Pancreas (tissue), 10 donors: ENCODE measurements around the gene FAM20C. TPM values are rescaled to one million over a fixed set of nuclear protein-coding genes. Genes with fewer than 3 reads are reported as not detected.

Source experiments
- ATAC-seq, 4 donors: fragments of 200-7000 bp; cut with Tn5 transposase; one replicate each; pipeline versions ENCODE4 v1.8.0 to v1.9.1; 2020; ENCODE audit warnings: mild to moderate bottlenecking in 4 of 4, moderate library complexity in 4 of 4
- DNase-seq, 6 donors: peaks; one replicate each; pipeline ENCODE4 v3.0.0-alpha.2; 2020
- FAIRE-seq: peaks from 2 replicates; lab custom pipeline; 2012; peaks lifted over from hg19 to GRCh38; lab: Jason Lieb, UNC
- H3K27ac ChIP-seq, 4 donors: fragments of 200-600 bp; sonication (generic); 1 replicate in 3 of 4; 2 replicates in 1 of 4; pipeline versions ENCODE4 v1.5.0 to v1.8.0; 2020
- H3K27me3 ChIP-seq, 4 donors: fragments of 200-600 bp; one replicate each; pipeline ENCODE4 v1.8.0; 2021
- H3K36me3 ChIP-seq, 3 donors: fragments of 200-600 bp; sonication (generic) in 1 of 3; one replicate each; pipeline versions ENCODE4 v1.5.0 to v1.8.0; 2020 to 2021
- H3K4me1 ChIP-seq, 3 donors: fragments of 200-600 bp; one replicate each; pipeline ENCODE4 v1.8.0; 2021
- H3K4me3 ChIP-seq, 4 donors: fragments of 200-600 bp; sonication (generic) in 2 of 4; one replicate each; pipeline versions ENCODE4 v1.5.0 to v1.8.0; 2020 to 2021
- H3K9me3 ChIP-seq, 4 donors: fragments of 200-600 bp; one replicate each; pipeline ENCODE4 v1.8.0; 2021
- CTCF ChIP-seq, 4 donors: fragments of 200-600 bp; sonication (generic) in 3 of 4; IDR thresholded peaks; one replicate each; pipeline versions ENCODE4 v1.5.0 to v1.8.0; 2021; ENCODE audit warnings: antibody characterized with exemption in 4 of 4
- WGBS, 2 donors: extraction: QIAGEN DNeasy Blood & Tissue Kit; methylation state at CpG; one replicate each; pipeline ENCODE4 v1.1.7; 2013; 5-methylcytosine and 5-hydroxymethylcytosine counted together
- intact Hi-C, 3 donors: fragments of 100-400 bp; cut with DNase I; formaldehyde crosslinking; loops; one replicate each; pipeline versions ENCODE4 v1.11.1 to v1.14.2; 2022
- polyA plus RNA-seq, 2 donors: library from polyadenylated mRNA; stranded (reverse); fragments of 200-250 nt; gene quantifications; one replicate each; pipeline ENCODE4 v1.2.3, GENCODE V29; 2013
- total RNA-seq, 6 donors: library from RNA; stranded (reverse); fragmentation: NEBNext Ultra II Directional in 4 of 6; extraction: Animal tissue kit (Norgen Biotek cat#: 25700) in 4 of 6; gene quantifications; one replicate each; pipeline versions ENCODE4 v1.2.1 to v1.2.4, GENCODE V29; 2021 to 2023
- donor health status: healthy with polysubstance abuse.
- donor health status: DM: no; HTN: no; CAD: no; lungs with moderate emphysema.
- donor health status: DM: no; HTN: no; CAD: no.
- donor health status: control.
- donor health status: control.
- donor health status: Bipolar disorder and iron deficiency.
- donor health status: DM: yes; HTN: yes; CAD: no.
- donor health status: DM: no; HTN: no; CAD: no.
- donor health status: DM: no; HTN: no; CAD: no.
- donor health status: DM: yes; HTN: yes; CAD: no.

Gene FAM20C
- total and polyA plus RNA-seq, 8 donors: 8.9 to 43.1 (median 13.4) TPM

GRCh38 chr7:191105-191980, 1.0 kb upstream of the FAM20C start:
- peak overlapping the region; percentile 49 to 77 (median 58) for H3K4me3 ChIP-seq
- peaks cover 0 to 5% (median 0%) of the 10 kb centered on the region in 3 donors for H3K4me1 ChIP-seq
- no peaks in the 10 kb centered on the region for H3K36me3 ChIP-seq
- H3K27me3 ChIP-seq: no peaks in the 10 kb centered on the region
- H3K9me3 ChIP-seq: no peaks in the 10 kb centered on the region
- DNase-seq: peak in 1 of 6 donors; percentile 71
- H3K27ac ChIP-seq: peak overlapping the region in 3 of 4 donors; percentile 35 to 71 (median 56)
- no peak for TF ChIP-seq CTCF (IDR thresholded peaks at IDR 0.05)
- intact Hi-C loops: no loop called here
- WGBS, 2 donors: 29 to 40% methylated on average over 27 to 34 of the region's 34 CpGs
- ATAC-seq: peak; percentile 0 to 13 (median 7)
- FAIRE-seq: no peak

GRCh38 chr7:192701-193480, 520 bp downstream of the FAM20C start:
- H3K36me3 ChIP-seq: peaks cover 0 to 10% (median 0%) of the 10 kb centered on the region in 3 donors
- H3K4me3 ChIP-seq: peak overlapping the region; percentile 49 to 77 (median 58)
- TF ChIP-seq CTCF (IDR thresholded peaks at IDR 0.05): no peak
- DNase-seq (peak in 4 of 6 donors; percentile 31 to 74 (median 52)), ATAC-seq (peak in 2 of 4 donors; percentile 4 to 19), FAIRE-seq (no peak)
- H3K27me3 ChIP-seq: no peaks in the 10 kb centered on the region
- intact Hi-C loops: no loop called here
- WGBS, 2 donors: 0% methylated on average over 44 to 119 of the region's 119 CpGs
- peaks cover 0 to 5% (median 0%) of the 10 kb centered on the region in 3 donors for H3K4me1 ChIP-seq
- no peaks in the 10 kb centered on the region for H3K9me3 ChIP-seq
- H3K27ac ChIP-seq: peak overlapping the region in 3 of 4 donors; percentile 42 to 71 (median 56)

GRCh38 chr7:193481-194251, 1.3 kb downstream of the FAM20C start:
- H3K9me3 ChIP-seq: no peaks in the 10 kb centered on the region
- intact Hi-C loops: no loop called here
- DNase-seq (peak in 3 of 6 donors; percentile 30 to 86 (median 71)), ATAC-seq (peak in 1 of 4 donors; percentile 4), FAIRE-seq (no peak)
- TF ChIP-seq CTCF (IDR thresholded peaks at IDR 0.05): no peak
- H3K27ac ChIP-seq: peak overlapping the region in 1 of 4 donors; percentile 71
- H3K27me3 ChIP-seq: no peaks in the 10 kb centered on the region
- 2 to 4% methylated on average over 37 to 57 of the region's 57 CpGs for WGBS, 2 donors
- peaks cover 0 to 12% (median 0%) of the 10 kb centered on the region in 3 donors for H3K36me3 ChIP-seq
- H3K4me3 ChIP-seq: peak overlapping the region; percentile 49 to 77 (median 58)
- peaks cover 0 to 5% (median 0%) of the 10 kb centered on the region in 3 donors for H3K4me1 ChIP-seq

GRCh38 chr7:194252-195009, 2.1 kb downstream of the FAM20C start:
- ATAC-seq (peak in 1 of 4 donors; percentile 63), DNase-seq (peak in 2 of 6 donors; percentile 28 to 56), FAIRE-seq (no peak)
- H3K9me3 ChIP-seq: no peaks in the 10 kb centered on the region
- H3K27ac ChIP-seq: peak overlapping the region in 1 of 4 donors; percentile 71
- intact Hi-C loops: no loop called here
- peak overlapping the region; percentile 49 to 77 (median 58) for H3K4me3 ChIP-seq
- H3K4me1 ChIP-seq: peaks cover 0 to 5% (median 0%) of the 10 kb centered on the region in 3 donors
- WGBS, 2 donors: 29 to 35% methylated on average over 26 to 27 of the region's 27 CpGs
- H3K27me3 ChIP-seq: no peaks in the 10 kb centered on the region
- peaks cover 0 to 12% (median 0%) of the 10 kb centered on the region in 3 donors for H3K36me3 ChIP-seq
- TF ChIP-seq CTCF (IDR thresholded peaks at IDR 0.05): no peak
